Sigmoid colon (tissue), 7 donors: ENCODE results near the gene CFAP45. TPM values are rescaled to one million over a fixed set of nuclear protein-coding genes. Genes with fewer than 3 reads are reported as not detected.

Source experiments
- DNase-seq: peaks from one replicate; pipeline ENCODE4 v3.0.0-alpha.2; 2019
- H3K27ac ChIP-seq, 4 donors: fragments of 200-600 bp; sonication (generic); one replicate each; pipeline ENCODE4 v1.5.1; 2016 to 2019; ENCODE audit warnings: mild to moderate bottlenecking in 1 of 4
- H3K27me3 ChIP-seq, 3 donors: fragments of 200-600 bp; sonication (generic); one replicate each; pipeline ENCODE4 v1.5.1; 2019; ENCODE audit warnings: mild to moderate bottlenecking in 1 of 3
- H3K36me3 ChIP-seq, 4 donors: fragments of 200-600 bp; sonication (generic); one replicate each; pipeline ENCODE4 v1.5.1; 2016 to 2019
- H3K4me1 ChIP-seq, 4 donors: fragments of 200-600 bp; sonication (generic); one replicate each; pipeline ENCODE4 v1.5.1; 2017 to 2019
- H3K4me3 ChIP-seq, 4 donors: fragments of 200-600 bp; sonication (generic); one replicate each; pipeline ENCODE4 v1.5.1; 2017 to 2019; ENCODE audit warnings: mild to moderate bottlenecking in 2 of 4, moderate library complexity in 1 of 4
- H3K9me3 ChIP-seq, 4 donors: fragments of 200-600 bp in 3 of 4; sonication (generic) in 3 of 4; one replicate each; pipeline versions ENCODE4 v1.5.1 to v1.6.1; 2013 to 2019
- EP300 ChIP-seq, 4 donors: sonication (generic); formaldehyde crosslinking; IDR thresholded peaks; one replicate each; pipeline ENCODE4 v1.6.1; 2017; ENCODE audit warnings: antibody characterized with exemption in 4 of 4
- POLR2A ChIP-seq, 2 donors: fragments of 450-650 bp; IDR thresholded peaks; one replicate each; pipeline ENCODE4 v1.6.1; 2016; ENCODE audit warnings: antibody characterized with exemption in 2 of 2, mild to moderate bottlenecking in 2 of 2, moderate library complexity in 2 of 2
- POLR2AphosphoS5 ChIP-seq, 4 donors: sonication (generic); formaldehyde crosslinking; IDR thresholded peaks; one replicate each; pipeline ENCODE4 v1.6.1; 2017; ENCODE audit warnings: antibody characterized with exemption in 4 of 4
- WGBS, 2 donors: extraction: QIAGEN DNeasy Blood & Tissue Kit; methylation state at CpG; one replicate each; pipeline ENCODE4 v1.1.7; 2013; 5-methylcytosine and 5-hydroxymethylcytosine counted together
- intact Hi-C: fragments of 100-400 bp; cut with DNase I; formaldehyde crosslinking; loops from one replicate; pipeline ENCODE4 v1.15.1; 2023
- polyA plus RNA-seq, 3 donors: library from polyadenylated mRNA; stranded (reverse); fragments of 200-250 nt; gene quantifications; one replicate each; pipeline ENCODE4 v1.2.3, GENCODE V29; 2013
- total RNA-seq, 4 donors: library from RNA; depleted of rRNA; stranded (reverse); fragments of >200 nt; gene quantifications; one replicate each; pipeline ENCODE4 v1.1.0, GENCODE V29; 2016
- TF ChIP-seq, protein P1 (sequence below), 4 experiments: fragments of 450-650 bp in 3 of 4; fragments of 200-600 bp in 1 of 4; IDR thresholded peaks; one replicate each; pipeline ENCODE4 v1.5.1; 2016 to 2019; ENCODE audit warnings: antibody characterized with exemption in 4 of 4, mild to moderate bottlenecking in 3 of 4, moderate library complexity in 2 of 4
- donor health status: healthy with polysubstance abuse.
- donor health status: Bipolar disorder and iron deficiency.
- donor health status: healthy.

The CFAP45 gene
- total and polyA plus RNA-seq, 7 donors = 0.29 to 1.8 (median 1.0) TPM; not detected in 3

DNA sequence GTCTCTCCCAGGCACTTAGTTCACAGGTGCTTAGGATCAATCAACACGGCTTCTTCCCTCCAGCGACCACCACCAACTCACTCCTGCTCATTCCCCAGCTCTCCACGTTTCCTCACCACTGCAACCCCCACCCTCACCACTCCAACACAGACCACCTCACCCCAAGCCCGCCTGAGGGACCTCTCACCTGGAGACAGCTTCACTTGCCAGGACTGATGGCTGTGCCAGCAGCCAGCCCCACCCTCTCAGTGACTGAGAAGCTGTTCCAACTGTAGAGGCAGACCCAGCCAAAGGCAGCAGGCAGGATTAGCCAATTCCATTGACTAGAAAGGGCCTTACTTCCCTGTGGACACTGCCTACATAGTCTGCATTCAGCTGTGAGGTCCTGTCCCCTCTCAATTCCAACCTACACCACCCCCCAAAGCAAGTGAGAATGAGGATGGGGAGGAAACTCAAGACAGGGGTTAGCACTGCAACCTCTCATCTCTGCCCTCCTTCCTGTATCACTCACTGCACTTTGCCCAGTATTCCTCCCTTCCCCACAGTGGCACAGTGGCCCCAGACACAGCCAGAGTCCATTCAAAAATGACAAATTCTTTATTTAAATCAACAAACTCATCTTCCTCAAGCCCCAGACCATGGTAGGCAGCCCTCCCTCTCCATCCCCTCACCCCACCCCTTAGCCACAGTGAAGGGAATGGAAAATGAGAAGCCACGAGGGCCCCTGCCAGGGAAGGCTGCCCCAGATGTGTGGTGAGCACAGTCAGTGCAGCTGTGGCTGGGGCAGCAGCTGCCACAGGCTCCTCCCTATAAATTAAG, 17.8 kb upstream of the CFAP45 start:
- 46 to 72% methylated on average over 5 of the region's 5 CpGs for WGBS, 2 donors

GRCh38 chr1:159916242-159917051, 16.5 kb upstream of the CFAP45 start:
- TF ChIP-seq POLR2AphosphoS5 (IDR thresholded peaks at IDR 0.05) (no peak), EP300 (IDR thresholded peaks at IDR 0.05) (no peak), POLR2A (IDR thresholded peaks at IDR 0.05) (no peak)
- TF ChIP-seq, protein P1, sequence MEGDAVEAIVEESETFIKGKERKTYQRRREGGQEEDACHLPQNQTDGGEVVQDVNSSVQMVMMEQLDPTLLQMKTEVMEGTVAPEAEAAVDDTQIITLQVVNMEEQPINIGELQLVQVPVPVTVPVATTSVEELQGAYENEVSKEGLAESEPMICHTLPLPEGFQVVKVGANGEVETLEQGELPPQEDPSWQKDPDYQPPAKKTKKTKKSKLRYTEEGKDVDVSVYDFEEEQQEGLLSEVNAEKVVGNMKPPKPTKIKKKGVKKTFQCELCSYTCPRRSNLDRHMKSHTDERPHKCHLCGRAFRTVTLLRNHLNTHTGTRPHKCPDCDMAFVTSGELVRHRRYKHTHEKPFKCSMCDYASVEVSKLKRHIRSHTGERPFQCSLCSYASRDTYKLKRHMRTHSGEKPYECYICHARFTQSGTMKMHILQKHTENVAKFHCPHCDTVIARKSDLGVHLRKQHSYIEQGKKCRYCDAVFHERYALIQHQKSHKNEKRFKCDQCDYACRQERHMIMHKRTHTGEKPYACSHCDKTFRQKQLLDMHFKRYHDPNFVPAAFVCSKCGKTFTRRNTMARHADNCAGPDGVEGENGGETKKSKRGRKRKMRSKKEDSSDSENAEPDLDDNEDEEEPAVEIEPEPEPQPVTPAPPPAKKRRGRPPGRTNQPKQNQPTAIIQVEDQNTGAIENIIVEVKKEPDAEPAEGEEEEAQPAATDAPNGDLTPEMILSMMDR (IDR thresholded peaks at IDR 0.05) = no peak
- H3K4me1 ChIP-seq = peaks cover 0 to 35% (median 14%) of the 10 kb centered on the region in 4 donors
- H3K9me3 ChIP-seq = no peaks in the 10 kb centered on the region
- no peak overlapping the region for H3K4me3 ChIP-seq
- H3K27ac ChIP-seq = peak overlapping the region; percentile 14 to 52 (median 45)
- H3K36me3 ChIP-seq = peaks cover 9 to 39% (median 26%) of the 10 kb centered on the region in 4 donors
- H3K27me3 ChIP-seq = no peaks in the 10 kb centered on the region
- DNase-seq = no peak
- intact Hi-C loops = no loop called here
- 46 to 66% methylated on average over 9 of the region's 9 CpGs for WGBS, 2 donors

More for the DNA sequence above, 17.8 kb upstream of the CFAP45 start:
- Histone ChIP-seq H3K9me3 (no peaks in the 10 kb centered on the region), H3K4me3 (no peak overlapping the region), H3K27me3 (no peaks in the 10 kb centered on the region), H3K36me3 (peaks cover 9 to 39% (median 26%) of the 10 kb centered on the region in 4 donors), H3K27ac (peak overlapping the region in 1 of 4 donors; percentile 43), H3K4me1 (peaks cover 0 to 44% (median 24%) of the 10 kb centered on the region in 4 donors)
- DNase-seq = no peak
- no peak for TF ChIP-seq POLR2AphosphoS5 (IDR thresholded peaks at IDR 0.05)
- TF ChIP-seq, protein P1 (IDR thresholded peaks at IDR 0.05) = no peak
- TF ChIP-seq POLR2A (IDR thresholded peaks at IDR 0.05) = no peak
- TF ChIP-seq EP300 (IDR thresholded peaks at IDR 0.05) = no peak
- intact Hi-C loops = no loop called here

DNA sequence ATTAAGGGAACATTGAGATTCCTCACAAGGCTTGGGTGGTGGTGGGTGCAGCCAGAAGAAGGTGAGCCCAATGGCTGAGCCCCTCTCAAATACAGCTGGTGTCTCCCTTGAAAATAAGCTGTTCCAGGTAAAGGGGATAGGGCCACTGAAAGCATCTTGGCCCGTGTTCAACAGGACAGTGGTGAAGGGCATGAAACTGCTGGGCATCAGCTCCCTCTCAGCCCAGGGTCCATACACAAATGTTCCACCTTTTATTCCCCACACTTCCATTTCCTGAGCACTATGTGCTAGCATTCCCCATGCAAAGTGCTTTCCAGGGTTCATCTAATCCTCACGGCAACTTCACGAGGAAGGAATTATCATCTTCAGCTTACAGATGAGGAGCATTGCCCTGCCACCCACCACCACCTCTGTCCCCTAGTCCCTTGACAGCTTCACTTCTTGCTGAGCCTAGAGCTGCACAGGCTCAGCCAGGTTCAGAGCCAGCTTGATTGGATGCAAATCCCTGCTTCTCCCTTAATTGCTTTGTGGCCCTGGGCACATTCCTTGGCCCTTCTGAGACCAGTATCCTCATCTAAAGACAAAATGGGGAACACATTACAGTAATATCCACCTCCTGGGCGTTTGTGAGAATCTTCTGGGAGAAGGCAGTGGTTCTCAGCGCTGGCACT, 15.7 kb upstream of the CFAP45 start:
- no peak for TF ChIP-seq EP300 (IDR thresholded peaks at IDR 0.05)
- TF ChIP-seq, protein P1 (IDR thresholded peaks at IDR 0.05) = no peak
- no peak for TF ChIP-seq POLR2AphosphoS5 (IDR thresholded peaks at IDR 0.05)
- no peak for TF ChIP-seq POLR2A (IDR thresholded peaks at IDR 0.05)
- Histone ChIP-seq H3K36me3 (peaks cover 9 to 36% (median 25%) of the 10 kb centered on the region in 4 donors), H3K9me3 (no peaks in the 10 kb centered on the region), H3K27ac (peak overlapping the region in 3 of 4 donors; percentile 42 to 52 (median 48)), H3K27me3 (no peaks in the 10 kb centered on the region), H3K4me1 (peaks cover 0 to 31% (median 14%) of the 10 kb centered on the region in 4 donors), H3K4me3 (no peak overlapping the region)
- intact Hi-C loops = no loop called here
- no peak for DNase-seq
- WGBS, 2 donors = 62 to 72% methylated on average over 5 of the region's 5 CpGs

DNA sequence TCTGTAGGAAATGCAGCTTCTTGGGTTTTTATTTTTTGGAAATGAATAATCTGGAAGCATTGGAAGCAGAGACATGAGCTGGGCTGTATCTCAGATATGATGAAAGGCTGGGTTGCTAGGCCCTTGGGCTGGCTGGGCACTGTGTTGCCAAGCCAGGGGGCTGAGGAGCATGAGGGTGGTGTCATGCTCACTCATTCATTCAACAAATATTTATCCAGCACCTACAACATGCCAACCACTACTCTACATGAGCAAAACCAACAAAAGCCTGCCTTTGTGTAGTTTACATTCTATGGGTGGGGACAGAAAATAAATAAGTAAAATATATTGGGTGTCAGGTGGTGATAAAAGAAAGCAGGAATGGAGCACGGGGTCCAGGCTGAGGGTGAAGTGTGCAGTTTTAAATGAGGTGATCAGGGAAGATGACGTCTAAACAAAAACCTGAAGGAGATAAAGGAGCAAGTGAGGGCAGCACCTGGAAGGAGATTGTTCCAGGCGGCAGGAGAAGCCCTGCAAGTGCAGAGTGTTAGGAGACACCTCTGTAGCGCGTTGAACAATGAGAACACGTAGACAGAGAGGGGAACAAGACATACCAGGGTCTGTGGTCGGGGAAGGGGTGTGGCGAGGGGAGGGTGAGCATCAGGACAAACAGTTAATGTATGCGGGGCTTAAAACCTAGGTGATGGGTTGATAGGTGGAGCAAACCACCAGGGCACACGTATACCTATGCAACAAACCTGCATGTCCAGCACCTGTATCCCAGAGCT, 14.5 kb upstream of the CFAP45 start:
- TF ChIP-seq EP300 (IDR thresholded peaks at IDR 0.05) (no peak), POLR2A (IDR thresholded peaks at IDR 0.05) (no peak), POLR2AphosphoS5 (IDR thresholded peaks at IDR 0.05) (no peak)
- TF ChIP-seq, protein P1 (IDR thresholded peaks at IDR 0.05) = no peak
- peaks cover 0 to 23% (median 13%) of the 10 kb centered on the region in 4 donors for H3K4me1 ChIP-seq
- WGBS, 2 donors = 66 to 80% methylated on average over 10 of the region's 10 CpGs
- H3K4me3 ChIP-seq = no peak overlapping the region
- no peaks in the 10 kb centered on the region for H3K9me3 ChIP-seq
- no peak overlapping the region for H3K27ac ChIP-seq
- intact Hi-C loops = no loop called here
- peaks cover 9 to 24% (median 19%) of the 10 kb centered on the region in 4 donors for H3K36me3 ChIP-seq
- DNase-seq = no peak
- H3K27me3 ChIP-seq = no peaks in the 10 kb centered on the region
